Measurements from ENCODE around the gene APBB1IP. TPM values are rescaled to one million over a fixed set of nuclear protein-coding genes. Genes with fewer than 3 reads are reported as not detected.

APBB1IP gene
- total and polyA plus RNA-seq, 9 of the 15 experiments (the other 6 are each of a cell fraction or from before 2014, with no cell fraction given): 0.03 to 0.11 (median 0.06) TPM; not detected in 4

DNA sequence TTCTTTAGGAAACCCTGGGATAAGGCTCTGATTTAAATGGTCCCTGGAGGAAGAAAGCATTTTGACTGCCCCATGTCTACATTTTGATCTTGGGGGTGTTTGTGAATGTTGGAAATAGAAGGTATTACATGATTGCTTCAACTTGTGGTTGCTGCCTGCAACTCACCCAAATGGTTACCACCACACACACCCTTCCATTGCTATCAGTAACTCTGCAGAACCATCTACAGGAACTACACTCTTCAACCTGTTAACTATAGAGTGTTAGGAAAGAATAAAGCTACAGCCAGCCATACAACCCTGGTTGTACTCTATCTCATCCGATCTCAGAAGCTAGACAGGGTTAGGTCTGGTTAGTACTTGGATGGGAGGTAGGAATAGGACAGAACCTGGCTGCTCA lies 71.2 kb downstream of the APBB1IP start (continued):
- TF ChIP-seq, protein P1, sequence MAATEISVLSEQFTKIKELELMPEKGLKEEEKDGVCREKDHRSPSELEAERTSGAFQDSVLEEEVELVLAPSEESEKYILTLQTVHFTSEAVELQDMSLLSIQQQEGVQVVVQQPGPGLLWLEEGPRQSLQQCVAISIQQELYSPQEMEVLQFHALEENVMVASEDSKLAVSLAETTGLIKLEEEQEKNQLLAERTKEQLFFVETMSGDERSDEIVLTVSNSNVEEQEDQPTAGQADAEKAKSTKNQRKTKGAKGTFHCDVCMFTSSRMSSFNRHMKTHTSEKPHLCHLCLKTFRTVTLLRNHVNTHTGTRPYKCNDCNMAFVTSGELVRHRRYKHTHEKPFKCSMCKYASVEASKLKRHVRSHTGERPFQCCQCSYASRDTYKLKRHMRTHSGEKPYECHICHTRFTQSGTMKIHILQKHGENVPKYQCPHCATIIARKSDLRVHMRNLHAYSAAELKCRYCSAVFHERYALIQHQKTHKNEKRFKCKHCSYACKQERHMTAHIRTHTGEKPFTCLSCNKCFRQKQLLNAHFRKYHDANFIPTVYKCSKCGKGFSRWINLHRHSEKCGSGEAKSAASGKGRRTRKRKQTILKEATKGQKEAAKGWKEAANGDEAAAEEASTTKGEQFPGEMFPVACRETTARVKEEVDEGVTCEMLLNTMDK (IDR thresholded peaks at IDR 0.05; ENCODE audit: borderline replicate concordance, insufficient read depth, low read depth, low read length, poor library complexity, severe bottlenecking): no peak
- TF ChIP-seq ZBTB40 (IDR thresholded peaks at IDR 0.05) (no peak), ZBTB40 (CRISPR knock-in tag; IDR thresholded peaks at IDR 0.05) (no peak), TAL1 (IDR thresholded peaks at IDR 0.05) (no peak), NFE2 (IDR thresholded peaks at IDR 0.05; ENCODE audit: low read depth) (no peak), ARNT (IDR thresholded peaks at IDR 0.05) (no peak), YBX1 (IDR thresholded peaks at IDR 0.05) (no peak), ZKSCAN8 (CRISPR knock-in tag; IDR thresholded peaks at IDR 0.05) (no peak)

Data from K562 (cell line).